HL-60 (cell line): Measurements from ENCODE around the gene SAGE1.
"Not testable (repeated sequence)": the region's sequence is repeated elsewhere in the genome, so short reads cannot be mapped to it uniquely, and the experiment has no call there.

Experiments used
- DNase-seq, 2 experiments: peaks; one replicate each; pipeline ENCODE4 v3.0.0-alpha.2; 2010 to 2020; ENCODE audit warnings: low read depth in 1 of 2, low spot score in 1 of 2
- H3K27ac ChIP-seq: fragments of 250-450 bp; sonication (Bioruptor Pico); replicated peaks from 2 replicates; pipeline ENCODE4 v1.5.1; 2020; ENCODE audit warnings: mild to moderate bottlenecking, moderate library complexity
- H3K27me3 ChIP-seq: fragments of 250-450 bp; sonication (Bioruptor Pico); 2 replicates; pipeline ENCODE4 v1.5.1; 2021; ENCODE audit warnings: mild to moderate bottlenecking, moderate library complexity; ENCODE audit not compliant: insufficient read depth, poor library complexity, severe bottlenecking
- H3K4me3 ChIP-seq: replicated peaks from 2 replicates; pipeline ENCODE4 v1.5.1; 2011; ENCODE audit warnings: mild to moderate bottlenecking, control low read depth, low read length; ENCODE audit not compliant: insufficient read depth
- GABPA ChIP-seq: IDR thresholded peaks from 2 replicates; pipeline ENCODE4 v1.6.1; 2012; ENCODE audit warnings: low read depth
- POLR2AphosphoS5 ChIP-seq: IDR thresholded peaks from 2 replicates; pipeline ENCODE4 v1.6.1; 2012; ENCODE audit warnings: low read depth
- SPI1 ChIP-seq: IDR thresholded peaks from 2 replicates; pipeline ENCODE4 v1.6.1; 2012; ENCODE audit warnings: low read depth, mild to moderate bottlenecking, borderline replicate concordance
- long read RNA-seq: library from polyadenylated mRNA; unstranded; transcript quantifications from one replicate; pipeline ENCODE4 v2.0.0, GENCODE V29; 2020
- TF ChIP-seq, protein P1 (sequence below): IDR thresholded peaks from one replicate; pipeline ENCODE4 v1.5.1; 2011; ENCODE audit warnings: low read length, control low read depth, inconsistent platforms; ENCODE audit not compliant: insufficient read depth
- TF ChIP-seq, protein P2 (sequence below): IDR thresholded peaks from 2 replicates; pipeline ENCODE4 v1.6.1; 2012; ENCODE audit warnings: low read depth; ENCODE audit not compliant: insufficient replicate concordance

The SAGE1 gene, protein sequence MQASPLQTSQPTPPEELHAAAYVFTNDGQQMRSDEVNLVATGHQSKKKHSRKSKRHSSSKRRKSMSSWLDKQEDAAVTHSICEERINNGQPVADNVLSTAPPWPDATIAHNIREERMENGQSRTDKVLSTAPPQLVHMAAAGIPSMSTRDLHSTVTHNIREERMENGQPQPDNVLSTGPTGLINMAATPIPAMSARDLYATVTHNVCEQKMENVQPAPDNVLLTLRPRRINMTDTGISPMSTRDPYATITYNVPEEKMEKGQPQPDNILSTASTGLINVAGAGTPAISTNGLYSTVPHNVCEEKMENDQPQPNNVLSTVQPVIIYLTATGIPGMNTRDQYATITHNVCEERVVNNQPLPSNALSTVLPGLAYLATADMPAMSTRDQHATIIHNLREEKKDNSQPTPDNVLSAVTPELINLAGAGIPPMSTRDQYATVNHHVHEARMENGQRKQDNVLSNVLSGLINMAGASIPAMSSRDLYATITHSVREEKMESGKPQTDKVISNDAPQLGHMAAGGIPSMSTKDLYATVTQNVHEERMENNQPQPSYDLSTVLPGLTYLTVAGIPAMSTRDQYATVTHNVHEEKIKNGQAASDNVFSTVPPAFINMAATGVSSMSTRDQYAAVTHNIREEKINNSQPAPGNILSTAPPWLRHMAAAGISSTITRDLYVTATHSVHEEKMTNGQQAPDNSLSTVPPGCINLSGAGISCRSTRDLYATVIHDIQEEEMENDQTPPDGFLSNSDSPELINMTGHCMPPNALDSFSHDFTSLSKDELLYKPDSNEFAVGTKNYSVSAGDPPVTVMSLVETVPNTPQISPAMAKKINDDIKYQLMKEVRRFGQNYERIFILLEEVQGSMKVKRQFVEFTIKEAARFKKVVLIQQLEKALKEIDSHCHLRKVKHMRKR
- long read RNA-seq: 0 reads

- TF ChIP-seq POLR2AphosphoS5: no peak
- TF ChIP-seq GABPA: no peak
- TF ChIP-seq SPI1: no peak
- TF ChIP-seq, protein P1, sequence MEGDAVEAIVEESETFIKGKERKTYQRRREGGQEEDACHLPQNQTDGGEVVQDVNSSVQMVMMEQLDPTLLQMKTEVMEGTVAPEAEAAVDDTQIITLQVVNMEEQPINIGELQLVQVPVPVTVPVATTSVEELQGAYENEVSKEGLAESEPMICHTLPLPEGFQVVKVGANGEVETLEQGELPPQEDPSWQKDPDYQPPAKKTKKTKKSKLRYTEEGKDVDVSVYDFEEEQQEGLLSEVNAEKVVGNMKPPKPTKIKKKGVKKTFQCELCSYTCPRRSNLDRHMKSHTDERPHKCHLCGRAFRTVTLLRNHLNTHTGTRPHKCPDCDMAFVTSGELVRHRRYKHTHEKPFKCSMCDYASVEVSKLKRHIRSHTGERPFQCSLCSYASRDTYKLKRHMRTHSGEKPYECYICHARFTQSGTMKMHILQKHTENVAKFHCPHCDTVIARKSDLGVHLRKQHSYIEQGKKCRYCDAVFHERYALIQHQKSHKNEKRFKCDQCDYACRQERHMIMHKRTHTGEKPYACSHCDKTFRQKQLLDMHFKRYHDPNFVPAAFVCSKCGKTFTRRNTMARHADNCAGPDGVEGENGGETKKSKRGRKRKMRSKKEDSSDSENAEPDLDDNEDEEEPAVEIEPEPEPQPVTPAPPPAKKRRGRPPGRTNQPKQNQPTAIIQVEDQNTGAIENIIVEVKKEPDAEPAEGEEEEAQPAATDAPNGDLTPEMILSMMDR: no peak
- TF ChIP-seq, protein P2, sequence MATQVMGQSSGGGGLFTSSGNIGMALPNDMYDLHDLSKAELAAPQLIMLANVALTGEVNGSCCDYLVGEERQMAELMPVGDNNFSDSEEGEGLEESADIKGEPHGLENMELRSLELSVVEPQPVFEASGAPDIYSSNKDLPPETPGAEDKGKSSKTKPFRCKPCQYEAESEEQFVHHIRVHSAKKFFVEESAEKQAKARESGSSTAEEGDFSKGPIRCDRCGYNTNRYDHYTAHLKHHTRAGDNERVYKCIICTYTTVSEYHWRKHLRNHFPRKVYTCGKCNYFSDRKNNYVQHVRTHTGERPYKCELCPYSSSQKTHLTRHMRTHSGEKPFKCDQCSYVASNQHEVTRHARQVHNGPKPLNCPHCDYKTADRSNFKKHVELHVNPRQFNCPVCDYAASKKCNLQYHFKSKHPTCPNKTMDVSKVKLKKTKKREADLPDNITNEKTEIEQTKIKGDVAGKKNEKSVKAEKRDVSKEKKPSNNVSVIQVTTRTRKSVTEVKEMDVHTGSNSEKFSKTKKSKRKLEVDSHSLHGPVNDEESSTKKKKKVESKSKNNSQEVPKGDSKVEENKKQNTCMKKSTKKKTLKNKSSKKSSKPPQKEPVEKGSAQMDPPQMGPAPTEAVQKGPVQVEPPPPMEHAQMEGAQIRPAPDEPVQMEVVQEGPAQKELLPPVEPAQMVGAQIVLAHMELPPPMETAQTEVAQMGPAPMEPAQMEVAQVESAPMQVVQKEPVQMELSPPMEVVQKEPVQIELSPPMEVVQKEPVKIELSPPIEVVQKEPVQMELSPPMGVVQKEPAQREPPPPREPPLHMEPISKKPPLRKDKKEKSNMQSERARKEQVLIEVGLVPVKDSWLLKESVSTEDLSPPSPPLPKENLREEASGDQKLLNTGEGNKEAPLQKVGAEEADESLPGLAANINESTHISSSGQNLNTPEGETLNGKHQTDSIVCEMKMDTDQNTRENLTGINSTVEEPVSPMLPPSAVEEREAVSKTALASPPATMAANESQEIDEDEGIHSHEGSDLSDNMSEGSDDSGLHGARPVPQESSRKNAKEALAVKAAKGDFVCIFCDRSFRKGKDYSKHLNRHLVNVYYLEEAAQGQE: no peak
- Histone ChIP-seq H3K4me3 (no peak within 1 kb of the TSS), H3K27me3 (no peaks in the 10 kb centered on the region), H3K27ac (no peak within 1 kb of the TSS)
- DNase-seq: no peak
These were observed at the start of gene SAGE1, which contains the start of gene CT45A10 for GRCh38 chrX:135893294-135893817. TSS of gene SAGE1 (plus strand) at chrX:135893716. CDS start at chrX:135896243, 2,527 bp downstream. TSS of gene CT45A10 (minus strand) at chrX:135893444. CDS start at chrX:135885344, 8,100 bp downstream.

DNA sequence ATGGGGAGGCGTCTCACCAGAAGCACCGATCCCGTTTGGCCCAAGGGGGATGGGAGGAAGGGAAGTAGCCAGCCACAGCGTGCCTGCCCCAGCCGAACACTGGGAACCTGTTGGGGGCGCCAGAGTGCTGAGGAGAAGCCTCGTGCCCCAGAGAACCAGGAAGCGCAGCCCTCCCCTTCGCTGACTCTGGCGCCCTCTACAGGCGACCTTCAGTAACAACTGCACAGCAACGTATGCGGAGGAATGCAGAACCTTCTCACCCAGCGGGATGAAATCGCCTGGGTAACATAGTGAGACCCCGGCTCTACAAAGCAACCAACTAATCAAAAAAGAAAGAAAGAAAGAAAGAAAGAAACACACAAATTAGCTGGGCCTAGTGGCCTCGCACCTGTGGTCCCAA lies 39.1 kb upstream of the SAGE1 start, which contains the start of gene CT45A8:
CT45A8 (minus strand) TSS at position 101 of the 400 bp plus-strand sequence. CDS start 3,755 bp downstream, outside the sequence.
- DNase-seq, H3K4me3 ChIP-seq, H3K27me3 ChIP-seq, H3K27ac ChIP-seq: not testable (repeated sequence)

- not testable (repeated sequence) for H3K27ac ChIP-seq, DNase-seq, H3K4me3 ChIP-seq, H3K27me3 ChIP-seq
These were observed 21.8 kb upstream of the SAGE1 start, which contains the start of gene CT45A9 for GRCh38 chrX:135871712-135872111. TSS of gene CT45A9 (minus strand) at chrX:135871812. CDS start at chrX:135868061, 3,751 bp downstream.

DNA sequence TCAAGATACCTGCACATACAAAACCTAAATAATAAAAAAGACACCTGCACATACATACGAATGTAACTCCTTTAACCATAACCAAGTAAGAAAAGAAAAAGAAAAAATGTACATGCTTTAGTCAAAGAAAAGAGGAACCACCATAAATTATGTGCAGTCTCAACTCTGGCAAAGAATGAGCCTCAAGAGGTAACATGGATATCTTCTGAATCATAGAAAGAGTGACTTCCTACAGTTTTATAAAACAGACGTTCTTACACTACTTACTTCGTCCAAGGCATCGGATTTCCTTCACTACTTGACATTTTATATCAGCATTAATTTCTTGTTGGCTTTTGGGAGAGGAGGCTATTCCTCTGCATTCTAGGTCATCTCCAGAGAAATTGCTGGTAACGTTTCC lies 10.8 kb upstream of the SAGE1 start:
- not testable (repeated sequence) for H3K27ac ChIP-seq, H3K4me3 ChIP-seq, H3K27me3 ChIP-seq, DNase-seq

- H3K4me3 ChIP-seq, H3K27ac ChIP-seq, H3K27me3 ChIP-seq, DNase-seq: not testable (repeated sequence)
These were observed 5.3 kb upstream of the SAGE1 start for GRCh38 chrX:135888230-135888629.

DNA sequence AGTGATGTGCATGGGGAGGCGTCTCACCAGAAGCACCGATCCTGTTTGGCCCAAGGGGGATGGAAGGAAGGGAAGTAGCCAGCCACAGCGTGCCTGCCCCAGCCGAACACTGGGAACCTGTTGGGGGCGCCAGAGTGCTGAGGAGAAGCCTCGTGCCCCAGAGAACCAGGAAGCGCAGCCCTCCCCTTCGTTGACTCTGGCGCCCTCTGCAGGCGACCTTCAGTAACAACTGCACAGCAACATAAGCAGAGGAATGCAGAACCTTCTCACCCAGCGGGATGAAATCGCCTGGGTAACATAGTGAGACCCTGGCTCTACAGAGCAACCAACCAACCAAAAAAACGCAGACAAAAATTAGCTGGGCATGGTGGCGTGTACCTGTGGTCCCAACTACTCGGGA lies 4.5 kb upstream of the SAGE1 start:
- not testable (repeated sequence) for H3K4me3 ChIP-seq, H3K27me3 ChIP-seq, H3K27ac ChIP-seq
- peak in 1 of 2 experiments; percentile 15 for DNase-seq

GRCh38 chrX:135890087-135890585 lies 3.4 kb upstream of the SAGE1 start:
- DNase-seq: no peak
- TF ChIP-seq GABPA (no peak), POLR2AphosphoS5 (no peak)
- Histone ChIP-seq H3K27ac (no peak overlapping the region), H3K4me3 (no peak overlapping the region), H3K27me3 (no peaks in the 10 kb centered on the region)
